Activated effector memory CD4-positive, alpha-beta T cell treated with Interleukin-2 at 50 U/mL for 16 hours (primary cell): Measurements from ENCODE around the gene SMAD1.
"Not testable (repeated sequence)": the region's sequence is repeated elsewhere in the genome, so short reads cannot be mapped to it uniquely, and the experiment has no call there.

Experiments
- DNase-seq: peaks from one replicate; pipeline ENCODE4 v3.0.0-alpha.2; 2020

Gene SMAD1

GRCh38 chr4:145530189-145530588, 48.5 kb downstream of the SMAD1 start:
- DNase-seq: no peak

- DNase-seq: no peak
These were observed 49.0 kb downstream of the SMAD1 start for GRCh38 chr4:145530662-145531061.

- no peak for DNase-seq
These were observed 49.6 kb downstream of the SMAD1 start for GRCh38 chr4:145531223-145531622.

- no peak for DNase-seq
These were observed 50.2 kb downstream of the SMAD1 start for GRCh38 chr4:145531859-145532258.

- no peak for DNase-seq
These were observed 51.3 kb downstream of the SMAD1 start for GRCh38 chr4:145533001-145533400.

GRCh38 chr4:145533415-145533814, 51.8 kb downstream of the SMAD1 start:
- DNase-seq: not testable (repeated sequence)

GRCh38 chr4:145533961-145534360, 52.3 kb downstream of the SMAD1 start:
- DNase-seq: no peak

- no peak for DNase-seq
These were observed 53.5 kb downstream of the SMAD1 start for GRCh38 chr4:145535202-145535601.

GRCh38 chr4:145536044-145536443, 54.4 kb downstream of the SMAD1 start:
- DNase-seq: no peak

- no peak for DNase-seq
These were observed 56.9 kb downstream of the SMAD1 start for GRCh38 chr4:145538596-145538995.

GRCh38 chr4:145539671-145540070, 58.0 kb downstream of the SMAD1 start:
- no peak for DNase-seq

GRCh38 chr4:145540235-145540634, 58.6 kb downstream of the SMAD1 start:
- DNase-seq: no peak

GRCh38 chr4:145541346-145541745, 59.7 kb downstream of the SMAD1 start:
- DNase-seq: no peak

GRCh38 chr4:145545031-145545430, 63.4 kb downstream of the SMAD1 start:
- DNase-seq: no peak

GRCh38 chr4:145545538-145546174, 64.0 kb downstream of the SMAD1 start:
- DNase-seq: no peak

GRCh38 chr4:145546175-145546915, 64.7 kb downstream of the SMAD1 start:
- DNase-seq: no peak

- DNase-seq: no peak
These were observed 70.0 kb downstream of the SMAD1 start for GRCh38 chr4:145551660-145552059.

GRCh38 chr4:145552181-145552822, 70.6 kb downstream of the SMAD1 start:
- DNase-seq: no peak

- DNase-seq: no peak
These were observed 71.7 kb downstream of the SMAD1 start for GRCh38 chr4:145553375-145553774.

GRCh38 chr4:145554691-145555090, 73.0 kb downstream of the SMAD1 start:
- DNase-seq: no peak

- DNase-seq: no peak
These were observed 76.1 kb downstream of the SMAD1 start for GRCh38 chr4:145557720-145558119.

- no peak for DNase-seq
These were observed 81.8 kb downstream of the SMAD1 start for GRCh38 chr4:145563293-145563985.

- no peak for DNase-seq
These were observed 82.9 kb downstream of the SMAD1 start for GRCh38 chr4:145564540-145564939.

GRCh38 chr4:145565328-145565727, 83.7 kb downstream of the SMAD1 start:
- DNase-seq: no peak
